Activated naive CD4-positive, alpha-beta T cell treated with Interleukin-2 at 50 U/mL for 16 hours (primary cell): ENCODE measurements around the gene C4BPA.

ENCODE experiments used
- DNase-seq: peaks from one replicate; pipeline ENCODE4 v3.0.0-alpha.2; 2020

C4BPA gene

GRCh38 chr1:207103892-207104373, at the start of gene C4BPA:
Gene C4BPA, plus strand, starts transcription at chr1:207104233. Its CDS starts 8,793 bp downstream, at chr1:207113026.
- no peak for DNase-seq

- DNase-seq, result no peak
Measured at GRCh38 chr1:207054491-207054890, 49.5 kb upstream of the C4BPA start.

DNA sequence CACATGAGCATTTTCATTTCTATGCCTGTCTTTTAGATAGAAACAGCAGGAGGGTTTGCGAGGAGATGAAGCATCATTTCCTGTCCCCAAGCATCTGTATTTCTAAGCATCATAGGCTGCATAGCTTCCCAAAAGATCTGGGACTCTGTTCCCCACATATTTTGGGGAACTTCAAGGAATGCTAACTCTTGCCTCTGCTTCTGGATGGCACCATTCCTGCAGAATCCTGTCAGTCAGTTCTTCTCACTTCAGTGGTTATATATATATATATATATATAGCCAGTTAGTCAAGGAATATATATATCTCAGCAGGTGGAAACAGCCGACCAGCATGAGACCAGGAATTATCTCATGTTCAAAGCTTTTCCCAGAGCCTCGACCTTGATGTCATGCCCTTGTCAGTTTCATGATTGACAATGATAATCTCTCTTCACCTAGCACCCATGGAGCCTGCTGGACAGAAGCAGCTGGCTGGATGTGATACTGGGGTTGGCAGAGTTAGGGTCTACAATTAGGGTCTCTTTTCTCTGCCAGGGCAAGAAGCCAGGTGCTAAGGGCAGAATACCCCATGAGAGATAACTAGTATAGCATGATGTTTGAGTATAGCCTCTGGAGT, 48.5 kb upstream of the C4BPA start:
- no peak for DNase-seq

- no peak for DNase-seq
Measured at GRCh38 chr1:207056673-207057072, 47.4 kb upstream of the C4BPA start.

DNA sequence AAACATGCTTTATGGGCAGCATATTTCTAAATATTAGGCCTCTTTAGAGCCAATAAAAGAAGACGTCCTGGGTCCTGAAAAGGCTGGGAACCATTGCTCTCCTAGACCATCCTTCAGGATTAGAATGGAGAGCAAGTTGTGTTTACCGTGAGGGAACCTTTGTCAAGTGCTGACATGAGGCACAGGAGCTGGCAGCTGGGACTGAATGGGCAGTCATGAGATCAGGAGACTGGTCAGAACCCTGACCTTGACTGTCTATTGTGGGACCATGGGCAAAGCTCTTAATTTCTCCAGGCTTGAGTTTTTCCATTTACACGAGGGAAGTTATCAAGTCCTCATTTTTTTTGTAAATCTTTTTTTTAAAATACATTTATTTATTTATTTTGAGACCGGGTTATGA, 45.8 kb upstream of the C4BPA start:
- DNase-seq, result no peak

DNA sequence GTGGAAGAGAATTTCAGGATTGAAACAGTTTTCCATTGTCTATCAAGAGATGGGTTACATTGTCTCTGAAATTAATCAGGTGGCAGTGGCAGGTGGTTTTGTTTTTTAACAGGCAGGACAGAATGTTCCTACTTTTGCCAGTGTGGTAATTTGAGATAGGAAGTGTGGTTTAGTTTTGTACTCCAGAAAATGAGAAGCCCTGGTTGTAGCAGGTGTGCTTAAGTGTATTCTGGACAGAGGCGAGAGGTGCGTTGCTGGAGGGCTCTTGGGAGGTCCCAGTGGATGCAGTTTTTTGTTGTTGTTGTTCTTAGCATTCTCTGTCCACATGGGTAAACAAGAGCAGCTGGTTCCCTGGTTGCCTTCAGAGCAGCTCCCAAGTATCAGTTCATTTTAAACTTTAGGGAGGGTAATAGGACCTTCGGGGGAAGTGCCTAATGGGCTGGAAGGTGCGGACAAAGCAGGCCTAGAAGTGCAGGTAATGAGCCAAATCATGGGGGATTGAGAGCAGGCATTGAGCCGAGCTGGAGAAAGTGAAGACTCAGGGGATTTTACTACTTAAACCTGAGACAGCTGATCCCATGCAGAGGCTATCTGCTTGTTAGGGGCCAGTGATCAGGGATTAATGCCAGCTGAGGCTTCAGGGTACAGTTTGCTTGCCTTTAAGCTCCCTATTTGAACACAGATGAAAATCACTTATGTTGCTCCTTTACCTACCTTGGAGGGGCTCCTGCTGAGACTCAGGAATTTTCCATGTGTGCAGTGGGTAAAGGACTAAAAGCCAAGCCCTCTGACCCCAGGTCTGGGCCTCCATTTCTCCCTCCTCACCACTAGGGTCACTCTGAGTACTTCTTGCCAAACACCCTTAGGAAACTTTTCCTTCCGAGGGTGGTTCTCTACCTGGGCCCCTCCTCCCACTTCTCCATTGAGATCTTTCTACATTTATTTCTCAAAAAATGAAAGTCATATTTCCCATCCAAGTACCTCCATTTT, 44.9 kb upstream of the C4BPA start:
- DNase-seq, result no peak

DNA sequence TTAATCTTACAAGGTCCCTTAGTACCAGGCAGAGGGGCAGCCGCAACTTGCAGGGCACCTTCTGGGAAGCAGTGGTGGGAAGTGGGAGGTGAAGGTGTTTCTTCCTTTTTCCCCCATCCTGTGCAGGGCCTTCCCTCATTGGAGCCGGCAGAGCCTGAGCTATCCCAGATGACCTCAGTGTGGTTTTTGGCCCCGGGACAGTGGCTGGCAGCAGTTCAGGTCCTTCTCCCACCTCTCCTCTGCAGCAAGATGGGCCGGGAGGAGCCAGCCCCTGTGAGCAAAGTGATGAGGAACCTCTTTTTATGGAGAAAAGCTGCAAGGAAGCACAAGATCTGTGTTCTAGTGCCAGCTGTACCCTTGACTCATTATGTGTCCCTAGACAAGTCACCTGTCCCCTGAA, 44.2 kb upstream of the C4BPA start:
- no peak for DNase-seq

- DNase-seq, result no peak
Measured at GRCh38 chr1:207060596-207060995, 43.4 kb upstream of the C4BPA start.

DNA sequence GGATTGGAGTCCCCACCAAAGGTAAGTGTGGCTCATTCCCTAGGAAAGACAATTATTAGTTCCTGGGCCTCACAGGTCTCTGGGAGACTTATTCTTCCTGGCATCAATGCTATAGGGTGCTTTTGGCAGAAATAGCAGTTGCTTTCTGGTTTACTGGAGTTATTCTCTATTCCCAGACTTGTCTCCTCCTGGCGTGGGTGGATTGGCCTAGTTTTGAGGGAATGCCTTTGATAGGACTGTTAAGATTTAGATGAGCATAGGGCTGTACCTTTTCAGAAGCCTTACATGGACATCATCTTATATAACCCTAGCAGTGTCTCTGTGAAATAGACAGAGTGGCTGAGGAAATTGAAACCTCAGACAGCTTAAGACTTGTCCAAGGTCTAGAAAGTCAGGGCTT, 42.0 kb upstream of the C4BPA start:
- DNase-seq, result no peak

GRCh38 chr1:207063014-207063413, 41.0 kb upstream of the C4BPA start:
- no peak for DNase-seq

DNA sequence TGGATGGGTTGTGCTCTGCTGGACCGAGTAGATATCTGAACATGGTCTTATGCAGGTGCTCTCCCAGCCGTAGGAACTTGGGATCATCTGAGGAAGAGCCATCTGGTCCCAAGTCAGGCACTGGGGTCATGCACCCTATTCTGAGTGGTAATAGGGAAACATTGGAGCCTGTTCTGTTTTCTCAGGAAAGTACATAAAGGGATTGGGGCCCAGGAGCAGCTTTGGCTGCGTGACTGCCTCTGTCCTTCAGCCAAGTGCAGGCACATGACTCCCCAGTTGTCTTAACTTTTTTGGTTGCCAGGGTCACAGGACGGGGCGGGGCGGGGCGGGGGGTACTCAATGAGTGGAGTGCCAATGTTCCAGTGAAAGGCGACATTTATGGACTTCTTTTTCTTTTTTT, 39.5 kb upstream of the C4BPA start:
- DNase-seq, result no peak

DNA sequence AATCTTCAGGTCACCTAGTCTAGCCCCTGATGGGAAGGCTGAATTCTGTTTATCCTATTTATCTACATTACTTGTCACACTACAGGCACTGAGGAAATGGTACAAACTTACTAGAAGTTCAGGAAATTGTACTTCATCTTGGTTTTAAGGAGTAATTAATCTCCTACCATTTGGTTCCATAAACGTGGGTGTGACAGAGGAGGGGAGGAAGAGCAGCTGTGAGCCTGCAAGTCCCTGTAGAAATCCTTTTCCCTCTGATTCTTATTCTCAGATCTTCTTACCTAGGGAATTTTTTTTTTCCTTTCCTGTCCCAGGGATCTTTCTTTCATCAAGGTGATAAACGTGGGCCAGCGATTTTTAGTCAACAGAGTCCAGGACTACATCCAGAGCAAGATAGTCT, 36.8 kb upstream of the C4BPA start:
- no peak for DNase-seq

DNA sequence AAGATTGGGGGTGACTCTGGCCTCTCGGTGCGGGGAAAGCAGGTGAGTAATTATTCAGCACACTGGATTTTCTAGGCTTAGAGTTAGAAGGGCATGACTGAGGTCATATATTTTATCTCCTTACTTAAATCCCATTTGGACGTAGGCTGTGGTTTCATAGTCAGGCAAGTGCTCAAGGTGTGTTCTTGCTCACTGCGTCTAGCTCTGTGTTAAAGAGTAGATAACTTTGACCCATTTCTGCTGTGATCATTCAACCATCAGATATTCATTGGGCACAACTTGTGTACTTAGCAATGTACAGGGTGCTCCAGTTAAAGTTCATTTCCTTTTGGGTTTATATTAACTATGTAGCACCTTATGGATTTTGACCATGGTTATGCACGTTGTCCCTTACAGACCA, 36.4 kb upstream of the C4BPA start:
- DNase-seq, result no peak

DNA sequence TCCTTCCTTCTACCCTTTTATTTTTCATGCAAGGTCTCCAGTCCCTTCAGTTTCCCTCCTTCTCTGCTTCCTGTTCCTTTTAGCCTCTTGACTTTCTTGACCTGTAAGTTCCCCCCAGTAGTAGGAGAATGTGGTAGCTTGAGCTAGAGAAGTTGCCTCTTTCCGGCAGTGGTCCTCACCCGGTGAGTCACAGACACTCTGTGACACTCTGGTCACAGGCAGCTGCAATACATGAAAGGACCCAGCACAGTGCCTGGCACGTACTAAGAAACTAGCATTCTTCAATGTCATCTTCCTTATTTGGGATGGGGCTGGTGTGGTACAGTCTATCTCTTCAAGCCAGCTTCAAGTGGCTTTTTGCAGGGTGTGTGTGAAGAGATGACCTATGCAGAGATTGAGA, 35.0 kb upstream of the C4BPA start:
- no peak for DNase-seq

GRCh38 chr1:207069858-207070506, 34.1 kb upstream of the C4BPA start:
- DNase-seq, result no peak

DNA sequence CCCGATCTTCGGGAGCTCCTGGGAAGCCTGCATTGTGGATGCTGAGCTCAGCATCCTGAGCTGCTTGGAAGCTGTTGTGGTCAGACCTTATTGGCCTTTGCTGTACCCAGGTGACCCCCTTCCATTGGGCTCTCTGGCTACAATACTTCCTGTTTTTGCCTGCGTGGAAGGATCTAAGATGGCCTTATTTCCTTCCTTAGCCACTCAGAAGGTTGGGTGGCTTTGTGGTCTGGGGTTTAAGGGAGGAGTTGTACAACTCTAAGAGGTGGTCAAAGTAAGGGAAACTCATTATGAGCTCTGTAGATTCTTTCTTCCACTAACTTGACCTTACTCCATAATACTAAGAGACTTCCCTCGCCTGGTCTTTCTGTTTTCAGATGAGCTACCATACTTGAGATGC, 33.2 kb upstream of the C4BPA start:
- no peak for DNase-seq

DNA sequence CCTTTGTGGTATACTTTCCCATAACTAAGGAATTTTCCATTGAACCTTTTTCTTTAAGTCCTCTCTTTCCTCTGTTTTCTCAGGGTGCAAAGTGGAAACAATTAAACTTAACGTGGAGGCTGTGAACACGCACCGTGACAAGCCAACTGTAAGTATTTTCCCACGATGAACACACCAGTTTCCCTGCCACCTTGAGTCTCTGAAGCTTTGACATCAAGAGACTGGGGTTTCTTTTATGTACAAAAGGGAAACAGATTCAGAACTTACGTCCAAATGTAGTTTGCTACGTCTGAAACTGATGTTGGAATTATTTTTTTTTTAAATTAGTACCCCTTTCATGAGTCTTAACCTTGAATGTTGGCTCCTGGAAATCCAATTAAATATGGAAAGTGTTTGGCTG, 32.6 kb upstream of the C4BPA start:
- no peak for DNase-seq

- no peak for DNase-seq
Measured at GRCh38 chr1:207072233-207072632, 31.8 kb upstream of the C4BPA start.

DNA sequence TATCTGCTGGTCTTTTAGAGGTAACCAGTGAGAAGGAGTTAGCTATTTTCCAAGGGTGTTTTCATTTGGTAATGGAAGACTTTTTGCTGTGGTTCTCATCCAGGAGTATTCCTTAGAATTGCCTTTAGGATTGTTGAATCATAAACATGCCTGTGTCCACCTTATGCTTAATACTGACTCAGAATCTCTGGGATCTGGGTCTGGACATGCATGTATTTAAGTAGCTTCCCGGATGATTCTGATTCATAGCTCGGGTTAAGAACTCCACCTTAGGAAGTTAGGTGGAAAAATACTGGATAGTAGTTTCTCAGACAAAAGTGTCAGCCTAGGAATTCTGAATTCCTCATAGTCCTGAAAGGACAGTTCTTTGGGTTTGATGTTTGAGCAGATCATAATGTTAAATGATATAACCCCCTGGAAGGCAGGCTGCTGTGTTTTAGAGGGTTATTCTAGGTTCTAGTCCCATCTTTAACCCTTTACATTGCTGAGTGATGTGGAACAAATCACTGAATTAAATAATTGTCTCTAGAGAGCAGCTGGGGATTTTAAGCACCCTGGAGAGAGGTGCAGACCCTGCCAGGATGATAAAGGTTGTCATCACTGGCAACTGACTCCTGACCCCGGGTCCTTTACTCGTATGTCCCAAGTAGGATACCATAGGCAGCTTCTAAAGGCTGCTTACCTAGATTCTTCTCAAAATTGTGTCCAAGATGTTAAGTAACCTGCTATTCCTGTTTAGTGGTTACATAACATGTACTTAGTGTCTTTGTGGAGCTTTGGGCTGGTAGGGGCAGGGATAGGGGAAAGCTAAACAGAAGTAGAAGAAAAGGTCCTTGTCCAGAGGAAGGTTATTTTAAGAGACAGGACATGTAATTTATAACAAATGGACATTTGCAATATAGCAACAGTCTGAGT, 29.9 kb upstream of the C4BPA start:
- DNase-seq, result no peak

DNA sequence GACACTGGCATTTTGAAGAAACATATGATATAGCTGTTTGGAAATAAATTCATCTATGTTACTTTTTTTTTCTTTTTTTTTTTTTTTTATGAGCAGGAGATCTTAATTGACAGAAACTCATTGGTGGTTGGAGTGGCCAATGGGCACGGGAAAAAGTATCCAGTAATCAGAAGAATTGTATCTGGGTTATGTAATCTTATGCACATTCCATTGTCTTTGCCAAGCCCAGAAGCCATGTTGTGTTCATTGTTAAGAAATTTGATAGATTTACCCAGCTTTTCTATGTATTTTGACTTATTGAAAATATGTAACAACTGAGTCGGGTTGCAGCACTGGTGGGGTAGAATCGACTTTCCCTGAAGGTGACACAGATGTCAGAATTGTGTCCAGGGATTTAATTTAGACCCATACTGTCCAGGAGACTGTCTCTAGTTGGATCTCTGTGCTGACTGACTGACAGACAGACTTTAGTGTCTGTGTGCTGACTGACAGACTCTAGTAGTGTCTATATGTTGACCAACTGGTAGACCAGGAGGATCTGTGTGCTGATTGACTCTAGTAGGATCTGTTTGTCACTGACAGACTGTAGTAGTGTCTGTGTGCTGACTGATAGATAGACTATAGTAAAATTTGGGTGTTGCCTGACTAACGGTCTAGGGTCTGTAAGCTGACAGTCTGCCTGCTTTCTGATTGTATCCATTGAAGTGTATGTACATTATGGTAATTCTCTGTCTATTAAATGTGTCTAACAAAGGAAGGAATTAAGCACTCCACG, 27.7 kb upstream of the C4BPA start:
- no peak for DNase-seq

DNA sequence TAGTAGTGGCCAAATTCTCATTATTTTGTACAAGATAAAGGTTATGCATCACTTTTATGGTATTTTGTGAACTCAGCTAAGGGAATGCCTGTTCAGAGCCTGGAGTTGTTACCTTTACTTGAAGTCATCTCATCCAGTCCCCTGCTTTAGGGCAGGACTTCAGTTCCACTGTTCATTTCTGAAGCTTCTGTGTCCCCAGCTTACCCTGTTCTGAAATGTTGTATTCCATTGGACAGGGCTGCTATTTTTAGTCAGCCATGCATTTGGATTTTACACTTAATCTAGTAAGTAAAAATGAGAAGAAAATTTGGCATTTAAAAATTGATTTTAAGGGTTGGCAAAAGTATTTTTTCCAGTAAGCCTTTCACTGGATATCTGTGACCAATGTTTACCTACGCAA, 27.0 kb upstream of the C4BPA start:
- DNase-seq, result no peak
